Activated T-cell treated with anti-CD3 and anti-CD28 coated beads for 24 hours (primary cell): Measurements from ENCODE around the gene CAPN9.
"Not testable (repeated sequence)": the region's sequence is repeated elsewhere in the genome, so short reads cannot be mapped to it uniquely, and the experiment has no call there.

Experiments
- DNase-seq: peaks from one replicate; pipeline ENCODE4 v3.0.0-alpha.2; 2020; ENCODE audit warnings: low read depth

Gene CAPN9

GRCh38 chr1:230746617-230747016, 571 bp upstream of the CAPN9 start:
- DNase-seq, result no peak

- DNase-seq, result no peak
Observed at GRCh38 chr1:230747890-230748800, 957 bp downstream of the CAPN9 start.

GRCh38 chr1:230749150-230749549, 2.0 kb downstream of the CAPN9 start:
- DNase-seq, result no peak

GRCh38 chr1:230749635-230750034, 2.4 kb downstream of the CAPN9 start:
- DNase-seq, result no peak

- no peak for DNase-seq
Observed at GRCh38 chr1:230750576-230750975, 3.4 kb downstream of the CAPN9 start.

GRCh38 chr1:230750986-230751625, 3.9 kb downstream of the CAPN9 start:
- DNase-seq, result no peak

GRCh38 chr1:230752407-230752806, 5.2 kb downstream of the CAPN9 start:
- DNase-seq, result no peak

- no peak for DNase-seq
Observed at GRCh38 chr1:230753191-230753585, 6.0 kb downstream of the CAPN9 start.

GRCh38 chr1:230753586-230754251, 6.5 kb downstream of the CAPN9 start:
- peak; percentile 4 for DNase-seq

- no peak for DNase-seq
Observed at GRCh38 chr1:230754796-230755195, 7.6 kb downstream of the CAPN9 start.

GRCh38 chr1:230757856-230758708, 10.9 kb downstream of the CAPN9 start:
- DNase-seq, result no peak

GRCh38 chr1:230758709-230759368, 11.7 kb downstream of the CAPN9 start:
- no peak for DNase-seq

- DNase-seq, result no peak
Observed at GRCh38 chr1:230759369-230760065, 12.3 kb downstream of the CAPN9 start.

GRCh38 chr1:230760360-230760827, 13.2 kb downstream of the CAPN9 start:
- no peak for DNase-seq

GRCh38 chr1:230761443-230762167, 14.4 kb downstream of the CAPN9 start:
- no peak for DNase-seq

GRCh38 chr1:230763927-230764591, 16.9 kb downstream of the CAPN9 start:
- no peak for DNase-seq

GRCh38 chr1:230766318-230766717, 19.1 kb downstream of the CAPN9 start:
- no peak for DNase-seq

GRCh38 chr1:230767859-230768612, 20.8 kb downstream of the CAPN9 start:
- DNase-seq, result not testable (repeated sequence)
